T-helper 17 cell (primary cell): ENCODE measurements around the gene UCK2. TPM values are rescaled to one million over a fixed set of nuclear protein-coding genes. Genes with fewer than 3 reads are reported as not detected.

ENCODE experiments used
- ATAC-seq: fragments of 150-1000 bp; cut with Tn5 transposase; 2 replicates; pipeline ENCODE4 v1.10.0; 2021; ENCODE audit warnings: mild to moderate bottlenecking, moderate library complexity
- DNase-seq, 3 donors: peaks; one replicate each; pipeline versions ENCODE4 v3.0.0 to v3.0.0-alpha.2; 2020 to 2021
- H3K9me3 ChIP-seq: one replicate; pipeline ENCODE4 v1.7.0; 2013; ENCODE audit warnings: low read length, mild to moderate bottlenecking; ENCODE audit not compliant: control insufficient read depth, poor library complexity, severe bottlenecking
- H3K27ac Mint-ChIP-seq: one replicate; pipeline ENCODE4 v1.8.0; 2022; ENCODE audit warnings: mild to moderate bottlenecking, moderate library complexity, mixed read lengths
- H3K27me3 Mint-ChIP-seq: one replicate; pipeline ENCODE4 v1.8.0; 2022; ENCODE audit warnings: mixed read lengths
- H3K36me3 Mint-ChIP-seq: one replicate; pipeline ENCODE4 v1.8.0; 2022; ENCODE audit warnings: low read depth, mixed read lengths
- H3K4me1 Mint-ChIP-seq: one replicate; pipeline ENCODE4 v1.8.0; 2022; ENCODE audit warnings: mild to moderate bottlenecking, mixed read lengths
- H3K4me3 Mint-ChIP-seq: one replicate; pipeline ENCODE4 v1.8.0; 2022; ENCODE audit warnings: mild to moderate bottlenecking, moderate library complexity, mixed read lengths
- total RNA-seq, 4 donors: library from RNA in 2 of 4; stranded (reverse) in 2 of 4; gene quantifications; one replicate each; pipeline ENCODE4 v1.2.3 and lab custom pipeline; 2022 to 2026

The UCK2 gene
- total RNA-seq, 2 donors from 2014 or later, result 3.3 to 5.6 TPM

DNA sequence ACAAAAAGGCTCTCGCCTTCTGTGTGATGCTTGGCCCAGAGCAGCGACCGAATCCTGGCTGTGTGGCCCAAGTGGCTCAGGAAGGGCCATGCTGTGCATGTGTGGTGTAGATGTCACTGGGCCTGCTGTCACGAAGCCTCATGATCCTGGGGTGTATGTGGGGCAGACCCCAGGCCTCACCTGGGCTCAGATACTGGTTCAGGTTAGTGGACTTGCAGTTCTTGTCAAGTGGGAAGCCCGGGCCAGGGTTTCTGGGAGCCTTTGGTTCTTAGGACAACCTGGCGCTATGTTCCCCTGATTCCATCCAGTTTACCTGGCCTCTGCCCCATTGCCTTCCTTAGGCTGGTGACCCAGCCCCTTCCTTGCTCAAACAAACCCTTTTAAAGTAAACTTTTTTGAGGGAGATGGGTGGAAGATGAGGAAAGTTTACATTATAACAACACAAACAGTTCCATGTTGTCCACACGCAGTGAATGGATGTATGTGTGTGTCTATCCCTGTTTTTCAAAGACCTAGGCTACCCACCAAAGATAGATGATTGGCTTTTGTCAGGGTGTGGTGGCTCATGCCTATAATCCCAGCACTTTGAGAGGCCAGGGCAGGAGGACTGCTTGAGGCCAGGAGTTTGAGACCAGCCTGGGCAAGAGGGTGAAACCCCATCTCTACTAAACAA is 84.3 kb downstream of the UCK2 start:
- H3K4me1 Mint-ChIP-seq, result peaks cover 2% of the 10 kb centered on the region
- DNase-seq, result no peak
- H3K9me3 ChIP-seq, result no peaks in the 10 kb centered on the region
- no peaks in the 10 kb centered on the region for H3K27me3 Mint-ChIP-seq
- H3K4me3 Mint-ChIP-seq, result no peak overlapping the region
- no peak for ATAC-seq
- no peaks in the 10 kb centered on the region for H3K36me3 Mint-ChIP-seq
- no peak overlapping the region for H3K27ac Mint-ChIP-seq

DNA sequence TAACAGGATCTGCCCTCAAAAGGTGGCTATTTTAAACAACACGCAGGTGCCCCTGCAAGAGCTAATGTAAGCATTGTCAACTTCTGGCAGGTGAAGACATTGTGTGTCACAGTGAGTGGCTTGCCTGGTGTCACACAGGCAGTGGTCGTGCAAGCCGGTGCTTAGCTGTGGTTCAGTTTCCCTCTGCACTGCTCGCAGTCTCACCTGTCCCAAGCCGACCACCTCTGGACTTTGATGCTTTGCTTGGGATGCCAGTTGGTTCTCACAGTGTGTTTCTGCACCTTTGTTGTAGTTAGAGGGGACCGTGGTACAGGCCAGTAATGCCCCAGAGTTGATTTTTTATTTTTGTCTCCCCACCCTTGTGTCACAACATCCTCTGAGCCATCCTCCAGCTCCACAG is 85.2 kb downstream of the UCK2 start:
- Mint-ChIP-seq H3K27ac (no peak overlapping the region), H3K4me1 (peaks cover 2% of the 10 kb centered on the region), H3K27me3 (no peaks in the 10 kb centered on the region), H3K4me3 (no peak overlapping the region), H3K36me3 (no peaks in the 10 kb centered on the region)
- no peak for ATAC-seq
- no peak for DNase-seq
- H3K9me3 ChIP-seq, result no peaks in the 10 kb centered on the region

DNA sequence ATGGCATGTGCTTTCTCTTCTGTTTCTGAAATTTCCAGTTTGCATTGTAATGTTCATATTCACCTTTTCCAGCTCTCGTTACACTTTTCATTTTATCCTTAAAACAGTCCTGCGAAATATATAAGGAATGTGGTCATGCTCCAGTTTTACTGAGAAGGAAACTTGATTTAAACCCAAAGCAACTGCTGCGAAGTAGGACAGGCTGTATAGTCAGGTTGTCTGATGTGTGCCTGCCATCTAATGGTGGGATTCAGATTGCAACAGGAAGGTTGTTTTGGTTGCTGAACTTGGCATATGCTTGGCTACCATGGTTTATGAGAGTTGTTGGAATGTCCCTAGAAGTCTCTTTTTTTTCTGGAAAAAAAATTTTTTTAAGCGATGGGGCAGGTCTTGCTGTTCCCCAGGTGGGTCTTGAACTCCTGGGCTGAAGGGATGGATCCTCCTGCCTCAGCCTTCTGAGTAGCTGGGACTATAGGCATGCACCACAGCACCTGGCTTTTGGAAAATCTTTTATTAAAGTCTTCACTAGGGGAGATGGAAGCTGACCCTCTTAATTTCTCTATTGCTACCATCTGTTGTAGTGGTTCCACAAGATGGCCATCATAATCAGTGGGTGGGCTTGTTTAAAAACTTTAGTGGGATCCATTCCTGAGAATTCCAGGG is 86.9 kb downstream of the UCK2 start:
- H3K4me1 Mint-ChIP-seq, result peaks cover 2% of the 10 kb centered on the region
- H3K4me3 Mint-ChIP-seq, result no peak overlapping the region
- no peaks in the 10 kb centered on the region for H3K36me3 Mint-ChIP-seq
- ATAC-seq (peak; percentile 95), DNase-seq (peak in 2 of 3 donors; percentile 27 to 57)
- H3K27ac Mint-ChIP-seq, result no peak overlapping the region
- H3K9me3 ChIP-seq, result no peaks in the 10 kb centered on the region
- H3K27me3 Mint-ChIP-seq, result no peaks in the 10 kb centered on the region

DNA sequence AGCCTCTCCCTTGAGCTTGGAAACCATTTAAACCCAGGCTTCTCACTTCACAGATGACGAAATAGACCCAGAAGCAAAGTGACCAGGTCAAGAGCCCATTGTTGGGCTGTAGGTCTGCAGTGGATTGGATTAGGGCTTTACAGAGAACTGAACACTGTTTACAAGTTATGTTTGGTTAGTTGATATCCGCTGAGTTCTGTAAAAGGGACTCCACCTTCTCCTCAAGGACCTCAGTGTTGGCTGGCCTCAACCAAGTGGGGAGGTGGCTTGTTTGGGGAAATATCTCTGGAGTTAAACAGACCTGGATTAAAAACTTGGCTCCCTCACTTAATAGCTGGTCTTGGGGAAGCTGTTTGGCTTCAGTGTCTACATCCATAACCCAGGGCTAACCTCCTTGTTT is 88.1 kb downstream of the UCK2 start:
- no peak overlapping the region for H3K4me3 Mint-ChIP-seq
- no peaks in the 10 kb centered on the region for H3K27me3 Mint-ChIP-seq
- ATAC-seq, result no peak
- no peak overlapping the region for H3K27ac Mint-ChIP-seq
- DNase-seq, result no peak
- no peaks in the 10 kb centered on the region for H3K9me3 ChIP-seq
- no peaks in the 10 kb centered on the region for H3K36me3 Mint-ChIP-seq
- peaks cover 2% of the 10 kb centered on the region for H3K4me1 Mint-ChIP-seq

DNA sequence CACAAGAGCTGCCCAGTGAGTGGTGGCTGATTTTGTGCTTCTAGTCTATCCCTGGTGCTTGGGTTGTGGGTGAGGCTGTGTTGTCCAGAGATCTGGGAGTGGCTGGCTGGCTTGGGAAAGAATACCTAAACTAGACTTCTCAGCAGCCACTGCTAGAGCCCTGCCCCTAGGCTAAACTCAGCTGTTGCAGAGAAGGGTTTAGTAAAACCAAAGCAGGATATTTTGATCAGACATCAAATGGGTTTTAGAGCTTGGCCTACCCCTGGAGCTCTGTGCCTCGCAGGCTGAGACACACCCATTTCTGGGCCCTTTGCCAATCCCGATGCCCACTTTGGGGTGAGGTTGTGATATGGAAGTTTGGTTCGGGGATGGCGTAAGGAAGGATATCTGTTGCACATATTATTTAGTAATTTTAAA is 88.5 kb downstream of the UCK2 start:
- DNase-seq (no peak), ATAC-seq (no peak)
- Mint-ChIP-seq H3K27ac (no peak overlapping the region), H3K4me1 (peaks cover 2% of the 10 kb centered on the region), H3K4me3 (no peak overlapping the region), H3K27me3 (no peaks in the 10 kb centered on the region), H3K36me3 (no peaks in the 10 kb centered on the region)
- no peaks in the 10 kb centered on the region for H3K9me3 ChIP-seq

DNA sequence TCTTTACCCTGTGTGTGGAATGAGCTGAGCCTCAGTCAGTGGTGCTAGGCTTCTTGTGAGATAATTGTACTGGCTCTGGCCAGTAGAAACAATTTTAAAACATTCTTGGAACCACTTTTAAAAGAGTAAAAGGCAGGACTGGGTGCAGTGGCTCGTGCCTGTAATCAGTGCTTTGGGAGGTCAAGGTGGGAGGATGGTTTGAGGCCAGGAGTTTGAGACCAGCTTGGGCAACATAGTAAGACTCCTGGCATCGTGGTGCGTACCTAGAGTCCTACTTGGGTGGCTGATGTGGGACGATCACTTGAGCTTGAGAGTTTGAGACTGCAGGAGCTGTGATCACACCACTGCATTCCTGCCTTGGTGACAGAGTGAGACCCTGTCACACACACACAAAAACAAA is 89.8 kb downstream of the UCK2 start:
- Mint-ChIP-seq H3K27me3 (no peaks in the 10 kb centered on the region), H3K27ac (no peak overlapping the region), H3K4me1 (peaks cover 2% of the 10 kb centered on the region), H3K4me3 (no peak overlapping the region), H3K36me3 (no peaks in the 10 kb centered on the region)
- H3K9me3 ChIP-seq, result no peaks in the 10 kb centered on the region
- ATAC-seq (no peak), DNase-seq (no peak)

DNA sequence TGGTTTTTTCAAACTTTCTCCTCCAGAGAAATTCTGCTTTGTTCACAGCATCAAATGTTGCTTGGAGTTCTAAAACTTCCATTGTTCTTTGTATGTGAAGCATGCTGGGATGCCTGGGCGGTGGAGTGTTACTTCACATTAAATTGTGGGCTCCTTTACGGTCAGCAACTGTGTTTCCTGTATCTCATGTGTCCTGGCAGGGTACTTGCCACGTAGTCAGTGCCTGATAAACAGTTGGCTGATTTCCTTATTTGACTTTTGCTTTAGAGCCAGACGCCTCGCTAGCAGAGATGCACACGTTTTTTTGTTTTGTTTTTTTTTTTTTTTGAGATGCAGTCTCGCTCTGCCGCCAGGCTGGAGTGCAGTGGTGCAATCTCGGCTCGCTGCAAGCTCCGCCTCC is 96.7 kb downstream of the UCK2 start:
- no peak for ATAC-seq
- no peak for DNase-seq
- no peaks in the 10 kb centered on the region for H3K9me3 ChIP-seq
- Mint-ChIP-seq H3K27me3 (peaks cover 38% of the 10 kb centered on the region), H3K4me1 (peaks cover 9% of the 10 kb centered on the region), H3K27ac (no peak overlapping the region), H3K4me3 (no peak overlapping the region), H3K36me3 (peaks cover 2% of the 10 kb centered on the region)

DNA sequence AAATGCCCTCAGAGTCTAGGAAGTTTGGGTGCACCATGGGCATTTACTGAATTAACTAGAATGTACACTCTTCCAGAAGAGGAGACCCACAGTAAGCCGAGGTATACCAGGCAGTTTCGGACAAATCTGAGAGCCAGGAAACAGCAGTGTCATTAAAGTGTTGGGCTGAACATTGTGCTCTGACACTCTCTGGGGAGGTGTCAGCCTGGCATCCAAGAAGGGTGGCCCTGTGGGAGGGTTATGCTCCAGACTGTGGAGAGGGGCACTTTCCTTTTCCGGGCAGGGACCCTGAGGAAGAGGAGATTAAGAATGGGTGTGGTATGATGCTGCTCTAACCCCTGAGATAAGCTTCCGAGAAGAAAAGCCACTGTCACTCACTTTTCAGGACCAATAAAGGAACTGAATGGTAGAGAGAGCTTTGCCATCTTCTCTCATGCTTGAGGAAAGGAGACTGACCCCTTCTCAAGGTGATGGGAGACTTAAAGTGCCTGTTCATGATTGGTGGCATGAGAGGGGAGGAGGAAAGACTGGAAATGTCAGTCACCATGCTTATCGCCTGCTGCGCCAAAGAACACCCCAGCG is 98.2 kb downstream of the UCK2 start:
- Mint-ChIP-seq H3K36me3 (peaks cover 2% of the 10 kb centered on the region), H3K4me1 (peaks cover 9% of the 10 kb centered on the region), H3K27ac (no peak overlapping the region), H3K27me3 (peaks cover 38% of the 10 kb centered on the region), H3K4me3 (no peak overlapping the region)
- no peak for DNase-seq
- H3K9me3 ChIP-seq, result no peaks in the 10 kb centered on the region
- no peak for ATAC-seq

DNA sequence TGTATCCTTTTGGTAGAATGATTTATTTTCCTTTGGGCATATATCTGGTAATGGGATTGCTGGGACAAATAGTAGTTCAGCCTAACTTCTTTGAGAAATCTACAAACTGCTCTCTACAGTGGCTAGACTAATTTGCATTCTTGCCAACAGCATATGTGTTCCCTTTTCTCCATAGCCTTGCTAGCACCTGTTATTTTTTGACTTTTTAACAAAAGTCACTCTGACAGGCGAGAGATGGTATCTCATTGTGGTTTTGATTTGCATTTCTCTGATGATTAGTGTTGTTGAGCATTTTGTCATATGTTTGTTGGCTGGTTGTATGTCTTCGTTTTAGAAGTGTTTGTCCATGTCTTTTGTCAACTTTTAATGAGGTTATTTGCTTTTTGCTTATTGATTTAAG is 99.8 kb downstream of the UCK2 start:
- DNase-seq (no peak), ATAC-seq (no peak)
- no peak overlapping the region for H3K27ac Mint-ChIP-seq
- no peaks in the 10 kb centered on the region for H3K9me3 ChIP-seq
- peaks cover 2% of the 10 kb centered on the region for H3K36me3 Mint-ChIP-seq
- peaks cover 44% of the 10 kb centered on the region for H3K27me3 Mint-ChIP-seq
- peaks cover 9% of the 10 kb centered on the region for H3K4me1 Mint-ChIP-seq
- H3K4me3 Mint-ChIP-seq, result no peak overlapping the region

DNA sequence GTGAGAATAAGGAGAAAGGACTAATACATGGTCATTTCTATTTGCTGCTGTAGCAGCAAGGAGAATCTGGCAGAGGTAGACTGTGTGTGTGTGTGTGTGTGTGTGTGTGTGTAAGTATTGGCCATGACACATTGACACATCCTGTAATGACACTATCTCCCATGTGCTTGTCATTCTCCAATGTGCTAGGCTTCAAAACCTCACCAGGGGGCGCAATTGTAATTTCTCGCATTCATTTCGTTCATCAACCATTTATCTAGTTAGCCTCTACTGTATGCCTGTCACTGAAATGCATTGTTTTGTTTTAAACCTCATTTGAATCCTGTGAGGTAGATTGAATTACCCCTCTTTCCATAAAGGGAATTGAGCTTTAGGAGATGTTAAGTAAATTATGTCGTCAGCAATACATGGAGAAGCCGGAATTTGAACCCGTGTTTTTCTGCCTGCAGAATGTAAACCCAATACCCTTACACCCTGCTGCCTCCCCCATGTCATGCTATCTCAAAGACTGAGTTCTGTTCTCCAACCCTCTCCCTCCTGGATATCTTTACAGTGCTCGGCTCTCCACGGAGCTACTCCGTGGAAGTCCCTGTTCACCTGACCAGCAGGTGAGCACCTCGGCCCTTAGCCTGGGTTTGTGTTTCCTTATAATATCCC is 100.8 kb downstream of the UCK2 start:
- ATAC-seq (peak; percentile 77), DNase-seq (peak in 1 of 3 donors; percentile 27)
- H3K4me1 Mint-ChIP-seq, result peaks cover 9% of the 10 kb centered on the region
- no peaks in the 10 kb centered on the region for H3K9me3 ChIP-seq
- H3K36me3 Mint-ChIP-seq, result peaks cover 2% of the 10 kb centered on the region
- no peak overlapping the region for H3K27ac Mint-ChIP-seq
- H3K27me3 Mint-ChIP-seq, result peaks cover 40% of the 10 kb centered on the region
- H3K4me3 Mint-ChIP-seq, result no peak overlapping the region

DNA sequence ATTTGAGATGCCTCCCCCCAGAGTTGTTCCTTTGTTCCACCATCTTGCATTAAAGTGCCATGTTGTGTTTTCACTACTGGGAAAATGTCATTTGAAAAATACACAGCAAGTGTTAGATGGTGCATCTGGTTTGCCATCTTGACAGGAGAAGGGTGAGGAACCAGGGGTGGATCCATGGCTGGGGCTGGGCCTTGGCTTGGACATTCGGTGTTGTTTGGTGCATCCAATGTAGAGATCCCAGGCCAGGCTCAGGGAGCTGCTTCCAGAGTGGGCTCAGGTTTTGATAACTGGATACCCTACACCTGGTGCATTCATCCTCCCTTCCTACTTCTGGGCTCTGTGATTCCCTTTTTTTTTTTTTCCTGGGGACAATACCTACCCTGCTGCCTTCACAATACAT is 103.5 kb downstream of the UCK2 start:
- Mint-ChIP-seq H3K27ac (no peak overlapping the region), H3K4me3 (no peak overlapping the region), H3K4me1 (peaks cover 6% of the 10 kb centered on the region), H3K27me3 (peaks cover 28% of the 10 kb centered on the region), H3K36me3 (no peaks in the 10 kb centered on the region)
- ATAC-seq (no peak), DNase-seq (no peak)
- no peaks in the 10 kb centered on the region for H3K9me3 ChIP-seq

DNA sequence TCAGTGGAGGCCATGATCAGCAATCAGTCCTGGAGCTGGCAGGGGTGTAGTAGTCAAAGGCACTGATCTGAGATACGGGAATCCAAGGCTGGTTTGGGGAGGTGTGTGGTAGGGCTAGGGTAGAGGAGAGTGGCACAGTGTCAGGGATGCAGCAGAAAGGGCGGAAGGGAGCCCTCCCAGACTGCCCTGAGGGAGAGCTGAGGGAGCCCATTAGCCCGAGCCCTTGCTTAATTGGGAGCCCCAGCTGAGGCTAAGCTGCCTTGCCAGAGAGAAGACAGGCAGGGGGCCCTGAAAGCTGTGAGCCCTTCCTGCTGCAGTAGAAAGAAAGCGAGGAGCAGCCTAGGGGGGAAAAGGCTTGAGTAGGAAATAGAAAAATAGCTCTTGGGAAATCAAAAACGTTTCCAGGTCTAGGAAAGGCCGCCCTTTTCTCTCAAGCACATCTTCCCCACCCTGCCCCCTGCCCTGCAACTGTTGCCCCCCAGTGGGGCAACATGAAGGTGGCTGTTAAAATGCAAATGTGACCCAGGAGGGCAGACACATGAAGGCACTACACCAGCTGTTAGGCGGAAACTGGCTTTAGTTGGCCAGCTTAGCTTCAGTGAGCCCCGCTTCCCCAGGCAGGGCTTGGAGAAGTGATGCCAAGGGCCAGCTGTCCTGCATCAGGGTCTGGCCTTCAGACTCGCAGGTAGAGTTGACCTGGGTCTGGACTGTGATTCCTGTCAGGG is 106.2 kb downstream of the UCK2 start:
- ATAC-seq (no peak), DNase-seq (no peak)
- Mint-ChIP-seq H3K4me3 (no peak overlapping the region), H3K27me3 (peaks cover 20% of the 10 kb centered on the region), H3K4me1 (peaks cover 2% of the 10 kb centered on the region), H3K36me3 (no peaks in the 10 kb centered on the region), H3K27ac (no peak overlapping the region)
- no peaks in the 10 kb centered on the region for H3K9me3 ChIP-seq

DNA sequence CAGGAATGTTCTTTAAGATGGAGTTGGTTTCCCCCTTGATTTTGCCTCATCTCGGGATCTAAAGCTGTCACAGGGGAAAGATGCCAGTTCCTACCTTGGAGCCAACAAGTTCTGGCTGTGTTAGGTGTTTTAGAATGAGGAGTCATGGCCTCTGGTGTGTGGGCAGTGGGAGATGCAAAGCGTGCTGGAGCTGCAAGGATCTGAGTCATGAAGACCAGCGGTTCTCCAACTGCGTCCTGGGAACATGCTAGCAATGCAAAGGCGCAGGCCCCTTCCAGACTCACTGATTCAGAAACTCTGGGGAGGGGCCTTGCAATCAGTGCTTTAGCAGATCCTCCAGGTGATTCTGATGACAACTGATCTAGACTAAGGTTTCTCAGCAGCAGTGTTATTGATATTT is 109.1 kb downstream of the UCK2 start:
- H3K27ac Mint-ChIP-seq, result no peak overlapping the region
- H3K4me3 Mint-ChIP-seq, result no peak overlapping the region

More for the DNA sequence above, 109.1 kb downstream of the UCK2 start:
- no peaks in the 10 kb centered on the region for H3K9me3 ChIP-seq
- H3K4me1 Mint-ChIP-seq, result peaks cover 2% of the 10 kb centered on the region
- ATAC-seq (no peak), DNase-seq (no peak)
- peaks cover 2% of the 10 kb centered on the region for H3K36me3 Mint-ChIP-seq
- peaks cover 37% of the 10 kb centered on the region for H3K27me3 Mint-ChIP-seq
